Tibial nerve (tissue), 4 donors: Measurements from ENCODE around the gene HSD17B8.

Experiments
- CTCF ChIP-seq, 5 experiments: fragments of 200-600 bp in 3 of 5; fragments of 450-650 bp in 2 of 5; sonication (generic) in 3 of 5; IDR thresholded peaks; one replicate each; pipeline ENCODE4 v1.5.1; 2016 to 2019; ENCODE audit warnings: antibody characterized with exemption in 5 of 5, mild to moderate bottlenecking in 3 of 5, moderate library complexity in 2 of 5
- EP300 ChIP-seq, 2 donors: sonication (generic); formaldehyde crosslinking; IDR thresholded peaks; one replicate each; pipeline ENCODE4 v1.6.1; 2017; ENCODE audit warnings: antibody characterized with exemption in 2 of 2, mild to moderate bottlenecking in 1 of 2
- POLR2A ChIP-seq, 2 donors: fragments of 450-650 bp; IDR thresholded peaks; one replicate each; pipeline ENCODE4 v1.6.1; 2017; ENCODE audit warnings: antibody characterized with exemption in 2 of 2, mild to moderate bottlenecking in 2 of 2, moderate library complexity in 2 of 2

GRCh38 chr6:33212857-33213165 lies 8.4 kb downstream of the HSD17B8 start:
- no peak for TF ChIP-seq CTCF (IDR thresholded peaks at IDR 0.05)
- TF ChIP-seq POLR2A (IDR thresholded peaks at IDR 0.05), result no peak
- no peak for TF ChIP-seq EP300 (IDR thresholded peaks at IDR 0.05)
